Activated B cell treated with CpG ODN at 0.5 μM for 24 hours (primary cell): Measurements from ENCODE around the gene CDK6. TPM values are rescaled to one million over a fixed set of nuclear protein-coding genes. Genes with fewer than 3 reads are reported as not detected.

ENCODE experiments used
- ATAC-seq: fragments of 200-7000 bp; cut with Tn5 transposase; one replicate; pipeline ENCODE4 v1.10.0; 2021; ENCODE audit warnings: low read depth, mild to moderate bottlenecking, moderate library complexity
- CTCF ChIA-PET: fragments of 350-600 bp; sonication (Branson Sonifier 250); formaldehyde crosslinking; loops from one replicate; lab custom pipeline; 2021; ENCODE audit warnings: antibody characterized with exemption; lab: Charles Lee
- POLR2A ChIA-PET: fragments of 350-600 bp; sonication (Branson Sonifier 250); formaldehyde crosslinking; loops from one replicate; lab custom pipeline; 2021; ENCODE audit warnings: antibody characterized with exemption; lab: Charles Lee
- DNase-seq: peaks from one replicate; pipeline ENCODE4 v3.0.0; 2022
- H3K27ac Mint-ChIP-seq: one replicate; pipeline ENCODE4 v1.8.0; 2020; ENCODE audit warnings: mixed read lengths
- H3K27me3 Mint-ChIP-seq: one replicate; pipeline ENCODE4 v1.8.0; 2021; ENCODE audit warnings: mixed read lengths
- H3K36me3 Mint-ChIP-seq: one replicate; pipeline ENCODE4 v1.8.0; 2021; ENCODE audit warnings: low read depth, mixed read lengths
- H3K4me1 Mint-ChIP-seq: one replicate; pipeline ENCODE4 v1.8.0; 2021; ENCODE audit warnings: mixed read lengths
- H3K4me3 Mint-ChIP-seq: one replicate; pipeline ENCODE4 v1.8.0; 2020; ENCODE audit warnings: mild to moderate bottlenecking, mixed read lengths
- H3K9me3 Mint-ChIP-seq: one replicate; pipeline ENCODE4 v1.8.0; 2020; ENCODE audit warnings: mixed read lengths
- CTCF ChIP-seq: fragments of 200-600 bp; IDR thresholded peaks from one replicate; pipeline ENCODE4 v1.8.0; 2022; ENCODE audit warnings: antibody characterized with exemption, mild to moderate bottlenecking
- intact Hi-C: fragments of 100-400 bp; cut with micrococcal nuclease; formaldehyde crosslinking; loops from one replicate; pipeline ENCODE4 v1.15.1; 2024
- total RNA-seq: library from RNA; stranded (reverse); gene quantifications from 2 replicates; pipeline ENCODE4 v1.2.3, GENCODE V29; 2022

Gene CDK6
- total RNA-seq, 1 donor from 2014 or later, result 30.5 TPM

DNA sequence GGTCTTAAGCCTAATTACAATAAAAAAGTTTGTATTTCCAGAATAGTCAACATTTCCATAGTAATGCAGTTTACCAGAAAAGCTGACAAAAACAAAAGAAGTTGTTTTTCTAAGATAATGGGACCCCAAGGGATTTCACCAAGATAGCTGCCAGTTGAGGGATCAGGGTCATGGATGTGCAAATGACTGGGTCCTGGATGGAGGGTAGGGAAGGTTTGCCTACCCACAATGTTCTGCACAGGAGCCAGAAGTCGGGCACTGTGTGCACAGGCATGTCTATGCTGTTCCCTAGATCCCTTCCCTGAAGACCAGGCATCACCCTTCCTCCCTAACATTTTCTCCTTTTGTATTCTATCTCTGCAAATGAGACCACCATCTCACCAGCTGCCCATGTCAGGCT, 152.1 kb downstream of the CDK6 start:
- Mint-ChIP-seq H3K36me3 (no peaks in the 10 kb centered on the region), H3K4me3 (no peak overlapping the region), H3K27ac (no peak overlapping the region), H3K27me3 (no peaks in the 10 kb centered on the region), H3K9me3 (no peaks in the 10 kb centered on the region), H3K4me1 (no peaks in the 10 kb centered on the region)
- DNase-seq, result no peak
- no peak for TF ChIP-seq CTCF
- ChIA-PET POLR2A (no interaction called here), CTCF (no interaction called here)
- ATAC-seq, result no peak
- intact Hi-C loops, result no loop called here

- Mint-ChIP-seq H3K27me3 (no peaks in the 10 kb centered on the region), H3K4me1 (no peaks in the 10 kb centered on the region), H3K27ac (no peak overlapping the region), H3K4me3 (no peak overlapping the region), H3K36me3 (no peaks in the 10 kb centered on the region), H3K9me3 (no peaks in the 10 kb centered on the region)
- ChIA-PET POLR2A (no interaction called here), CTCF (no interaction called here)
- TF ChIP-seq CTCF, result no peak
- intact Hi-C loops, result no loop called here
- DNase-seq (no peak), ATAC-seq (no peak)
Measured at GRCh38 chr7:92682903-92683539, 153.4 kb downstream of the CDK6 start.

DNA sequence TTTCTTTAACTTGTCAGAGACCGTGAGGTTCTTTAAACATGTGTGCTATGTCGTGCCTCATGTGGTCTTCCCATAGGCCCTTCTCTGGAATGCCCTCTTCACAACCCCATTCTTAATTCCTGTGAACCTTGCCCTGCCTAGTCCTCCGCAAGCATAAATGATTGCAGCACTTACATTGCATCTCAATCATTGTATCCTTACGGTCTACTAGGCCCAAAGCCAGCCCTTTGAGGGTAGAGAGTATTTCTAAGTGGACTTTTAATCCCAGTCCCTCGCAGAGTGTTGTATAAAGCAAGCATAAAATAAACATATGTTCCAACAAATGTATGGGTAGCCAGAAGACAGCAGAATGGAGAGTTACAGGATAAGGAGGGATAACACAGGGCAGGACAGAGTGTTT, 154.0 kb downstream of the CDK6 start:
- H3K4me3 Mint-ChIP-seq, result no peak overlapping the region
- intact Hi-C loops, result no loop called here
- no peaks in the 10 kb centered on the region for H3K27me3 Mint-ChIP-seq
- H3K36me3 Mint-ChIP-seq, result no peaks in the 10 kb centered on the region
- no peak overlapping the region for H3K27ac Mint-ChIP-seq
- ChIA-PET CTCF (no interaction called here), POLR2A (no interaction called here)
- TF ChIP-seq CTCF, result no peak
- no peak for ATAC-seq
- no peaks in the 10 kb centered on the region for H3K4me1 Mint-ChIP-seq
- DNase-seq, result no peak
- no peaks in the 10 kb centered on the region for H3K9me3 Mint-ChIP-seq

DNA sequence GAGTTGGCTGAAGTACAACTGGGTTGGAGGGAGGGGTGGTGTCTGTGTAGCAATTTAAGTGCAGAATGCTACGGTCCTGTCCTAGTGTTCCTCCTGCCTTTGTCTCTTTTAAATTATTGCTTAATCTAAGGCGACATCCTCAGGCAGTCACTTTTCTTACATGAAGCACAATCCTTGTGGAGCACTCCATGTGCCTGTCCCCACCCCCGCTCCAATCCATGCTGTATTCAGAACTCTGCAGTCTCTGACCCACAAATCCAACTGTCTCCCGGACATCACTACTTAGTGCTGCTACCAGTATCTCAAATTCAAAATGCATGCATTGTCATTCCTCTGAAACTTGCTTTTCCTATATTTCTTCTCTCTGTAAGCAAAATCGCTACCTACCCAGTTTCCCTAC, 154.7 kb downstream of the CDK6 start:
- H3K4me3 Mint-ChIP-seq, result no peak overlapping the region
- H3K4me1 Mint-ChIP-seq, result no peaks in the 10 kb centered on the region
- no peaks in the 10 kb centered on the region for H3K36me3 Mint-ChIP-seq
- ChIA-PET POLR2A (no interaction called here), CTCF (interaction anchor here (1.2 kb wide), 1 partner anchor 60 kb away, joined by 3 read pairs; no protein-coding TSS in a partner anchor)
- ATAC-seq (no peak), DNase-seq (no peak)
- H3K27ac Mint-ChIP-seq, result no peak overlapping the region
- H3K9me3 Mint-ChIP-seq, result no peaks in the 10 kb centered on the region
- intact Hi-C loops, result no loop called here
- no peaks in the 10 kb centered on the region for H3K27me3 Mint-ChIP-seq
- TF ChIP-seq CTCF, result no peak

DNA sequence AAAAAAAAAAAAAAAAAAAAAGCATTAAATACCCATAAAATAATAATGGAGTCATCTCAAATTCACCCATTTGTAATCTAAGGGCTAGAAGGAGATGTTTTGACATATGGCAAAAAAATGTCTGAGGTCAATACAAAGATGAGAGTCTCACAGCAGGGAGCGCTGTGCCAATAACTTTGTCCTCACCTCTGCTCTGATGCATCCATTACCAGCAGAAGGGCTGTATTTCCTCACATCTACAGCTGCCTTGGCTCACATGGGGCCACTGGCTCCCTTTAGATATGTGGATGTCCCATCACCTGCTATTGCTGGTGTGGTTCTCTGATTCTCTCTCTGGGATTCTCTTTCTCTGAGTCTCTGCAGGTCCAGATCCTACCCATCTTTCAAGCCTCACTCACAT, 155.9 kb downstream of the CDK6 start:
- POLR2A ChIA-PET, result no interaction called here

More for the DNA sequence above, 155.9 kb downstream of the CDK6 start:
- Mint-ChIP-seq H3K4me3 (no peak overlapping the region), H3K27ac (no peak overlapping the region), H3K4me1 (peaks cover 2% of the 10 kb centered on the region), H3K9me3 (no peaks in the 10 kb centered on the region), H3K36me3 (no peaks in the 10 kb centered on the region), H3K27me3 (no peaks in the 10 kb centered on the region)
- no peak for ATAC-seq
- CTCF ChIA-PET, result interaction anchor here (1.2 kb wide), 1 partner anchor 59 kb away, joined by 3 read pairs; no protein-coding TSS in a partner anchor
- no peak for DNase-seq
- TF ChIP-seq CTCF, result no peak
- intact Hi-C loops, result no loop called here
